Endothelial cell of umbilical vein (primary cell): ENCODE data around the gene SIGLEC15. TPM values are rescaled to one million over a fixed set of nuclear protein-coding genes. Genes with fewer than 3 reads are reported as not detected.

Experiments
- BruUV-seq: library from RNA; stranded (reverse); fragments of 400-500 nt; replicated peaks from 2 replicates; lab custom pipeline; 2021; lab: Mats Ljungman, UMichigan
- CTCF ChIA-PET: fragments of 300-600, 350-600 bp; sonication (Branson Sonifier 250); formaldehyde crosslinking; loops from one replicate; lab custom pipeline; 2021; ENCODE audit warnings: antibody characterized with exemption, inconsistent platforms; lab: Charles Lee
- POLR2A ChIA-PET: fragments of 300-600, 350-600 bp; sonication (Branson Sonifier 250); formaldehyde crosslinking; loops from one replicate; lab custom pipeline; 2021; ENCODE audit warnings: antibody characterized with exemption, inconsistent platforms; lab: Charles Lee
- DNase-seq: peaks from one replicate; pipeline ENCODE4 v3.0.0-alpha.2; 2011; ENCODE audit warnings: low read depth, low spot score
- FAIRE-seq: peaks from 2 replicates; lab custom pipeline; 2011; peaks lifted over from hg19 to GRCh38; lab: Jason Lieb, UNC
- H2AFZ ChIP-seq: 2 replicates; pipeline ENCODE4 v1.6.0; 2012; ENCODE audit warnings: low read depth, low read length, control low read depth, inconsistent platforms
- H3K27ac ChIP-seq: 2 replicates; pipeline ENCODE4 v1.5.1; 2011; ENCODE audit warnings: low read depth, mild to moderate bottlenecking, control low read depth, low read length, moderate library complexity; ENCODE audit not compliant: insufficient read depth
- H3K27me3 ChIP-seq, 2 experiments: 2 replicates each; pipeline versions ENCODE4 v1.6.0 to v1.6.1; 2011; ENCODE audit warnings: low read length in 2 of 2, mixed read lengths in 1 of 2; ENCODE audit not compliant: control insufficient read depth in 2 of 2, insufficient read depth in 2 of 2
- H3K36me3 ChIP-seq, 2 experiments: 2 replicates in 1 of 2; 3 replicates in 1 of 2; pipeline ENCODE4 v1.5.1; 2011; ENCODE audit warnings: low read length in 2 of 2, mild to moderate bottlenecking in 1 of 2, moderate library complexity in 1 of 2; ENCODE audit not compliant: control insufficient read depth in 2 of 2, insufficient read depth in 2 of 2; ENCODE audit errors: extremely low read depth in 1 of 2
- H3K4me1 ChIP-seq: 3 replicates; pipeline ENCODE4 v1.5.1; 2011; ENCODE audit warnings: mild to moderate bottlenecking, low read length; ENCODE audit not compliant: control insufficient read depth, insufficient read depth; ENCODE audit errors: extremely low read depth
- H3K4me2 ChIP-seq: 2 replicates; pipeline ENCODE4 v1.6.1; 2011; ENCODE audit warnings: low read length, control low read depth, mixed read lengths; ENCODE audit not compliant: insufficient read depth
- H3K4me3 ChIP-seq, 3 experiments: fragments of 200-600 bp in 1 of 3; sonication (generic), shearing (Covaris generic) in 1 of 3; replicated peaks in 1 of 3; 2 replicates each; pipeline ENCODE4 v1.5.1; 2011 to 2016; ENCODE audit warnings: control low read depth in 3 of 3, low read length in 3 of 3, mild to moderate bottlenecking in 2 of 3, inconsistent platforms in 1 of 3, low read depth in 1 of 3, moderate library complexity in 1 of 3; ENCODE audit not compliant: insufficient read depth in 1 of 3
- H3K79me2 ChIP-seq: 2 replicates; pipeline ENCODE4 v1.6.0; 2012; ENCODE audit warnings: low read length, inconsistent platforms; ENCODE audit not compliant: control insufficient read depth, insufficient read depth
- H3K9ac ChIP-seq: replicated peaks from 2 replicates; pipeline ENCODE3; 2011; ENCODE audit warnings: low read length, control low read depth; ENCODE audit not compliant: insufficient read depth; ENCODE audit errors: extremely low read depth
- H3K9me1 ChIP-seq: replicated peaks from 3 replicates; pipeline ENCODE4 v1.6.0; 2011; ENCODE audit warnings: mild to moderate bottlenecking, low read length; ENCODE audit not compliant: control insufficient read depth, insufficient read depth; ENCODE audit errors: extremely low read depth
- H3K9me3 ChIP-seq: replicated peaks from 2 replicates; pipeline ENCODE4 v1.5.1; 2012; ENCODE audit warnings: low read length, inconsistent platforms; ENCODE audit not compliant: control insufficient read depth, insufficient read depth
- H4K20me1 ChIP-seq: replicated peaks from 2 replicates; pipeline ENCODE3; 2011; ENCODE audit warnings: mild to moderate bottlenecking, low read length; ENCODE audit not compliant: control insufficient read depth, insufficient read depth; ENCODE audit errors: extremely low read depth
- CTCF ChIP-seq, 2 donors: IDR thresholded peaks; 1 replicate in 1 of 2; 2 replicates in 1 of 2; pipeline ENCODE4 v1.5.1; 2011; ENCODE audit warnings: low read length in 2 of 2, mild to moderate bottlenecking in 2 of 2, moderate library complexity in 2 of 2, control low read depth in 1 of 2, inconsistent platforms in 1 of 2, low read depth in 1 of 2; ENCODE audit not compliant: insufficient read depth in 1 of 2; ENCODE audit errors: extremely low read depth in 1 of 2
- EZH2 ChIP-seq: IDR thresholded peaks from 2 replicates; pipeline ENCODE4 v1.6.1; 2012; ENCODE audit warnings: borderline replicate concordance, low read depth, mild to moderate bottlenecking, moderate library complexity, low read length, inconsistent platforms; ENCODE audit not compliant: severe bottlenecking
- FOS ChIP-seq: IDR thresholded peaks from 2 replicates; pipeline ENCODE4 v1.6.1; 2011; ENCODE audit warnings: mild to moderate bottlenecking, low read length, moderate library complexity, borderline replicate concordance; ENCODE audit not compliant: insufficient read depth
- GATA2 ChIP-seq: IDR thresholded peaks from 2 replicates; pipeline ENCODE4 v1.7.0; 2011; ENCODE audit warnings: low read depth, mild to moderate bottlenecking, moderate library complexity, mixed read lengths, low read length; ENCODE audit not compliant: insufficient read length, insufficient read depth
- JUN ChIP-seq: IDR thresholded peaks from 2 replicates; pipeline ENCODE4 v1.6.1; 2011; ENCODE audit warnings: borderline replicate concordance, low read depth; ENCODE audit not compliant: insufficient read length, insufficient read depth
- MYC ChIP-seq: IDR thresholded peaks from one replicate; pipeline ENCODE4 v1.6.1; 2011; ENCODE audit warnings: mild to moderate bottlenecking, low read depth, low read length
- POLR2A ChIP-seq: IDR thresholded peaks from 2 replicates; pipeline ENCODE4 v1.6.1; 2012; ENCODE audit warnings: low read depth, mild to moderate bottlenecking, control low read depth, low read length
- POLR2AphosphoS5 ChIP-seq: IDR thresholded peaks from 2 replicates; pipeline ENCODE4 v1.6.1; 2012; ENCODE audit warnings: low read depth, mild to moderate bottlenecking, control low read depth, low read length, moderate library complexity; ENCODE audit not compliant: insufficient read depth
- dilution Hi-C: fragments of 300-500 bp; cut with MboI; formaldehyde crosslinking; loops from one replicate; pipeline ENCODE4 v1.15.0; 2019; ENCODE audit warnings: low sequenced_read_pairs; ENCODE audit not compliant: extremely low pct_ligation_motif_present
- intact Hi-C: fragments of 100-400 bp; cut with micrococcal nuclease; formaldehyde crosslinking; loops from one replicate; pipeline ENCODE4 v1.10.0; 2022
- polyA plus RNA-seq, 4 experiments: library from polyadenylated mRNA; depleted of rRNA in 3 of 4; stranded (reverse) in 3 of 4; unstranded in 1 of 4; fragments of >200 nt; gene quantifications; 2 replicates each; pipeline versions ENCODE4 v1.2.1 to v1.2.3, GENCODE V29; 2011 to 2012; ENCODE audit warnings: missing spikeins in 1 of 4
- total RNA-seq: library from RNA; stranded (reverse); gene quantifications from 2 replicates; pipeline ENCODE4 v1.2.3, GENCODE V29; 2021
- TF ChIP-seq, protein P1 (sequence below): IDR thresholded peaks from 2 replicates; pipeline ENCODE4 v1.6.1; 2011; ENCODE audit not compliant: insufficient read depth, insufficient read length

Gene SIGLEC15
- total and polyA plus RNA-seq, 2 donors (not counting 3 experiments of a cell fraction or from before 2014, with no cell fraction given) = not detected

GRCh38 chr18:45880876-45881558, 55.5 kb downstream of the SIGLEC15 start:
- H4K20me1 ChIP-seq = no peaks in the 10 kb centered on the region
- POLR2A ChIA-PET = no interaction called here
- no peak overlapping the region for H2AFZ ChIP-seq
- CTCF ChIA-PET = interaction anchor here (0.7 to 5.8 kb wide), 22 partner anchors 10 to 777 kb away, joined by 3 to 167 read pairs (median 8); partner anchors contain the start of gene SLC14A1
- intact Hi-C loops = loop anchor here (1.0 to 2.0 kb wide), 6 partner anchors 42 to 260 kb away; no protein-coding TSS in a partner anchor
- no peak for DNase-seq
- no peak overlapping the region for H3K9ac ChIP-seq
- no peak for FAIRE-seq
- no peak overlapping the region for H3K4me2 ChIP-seq
- H3K79me2 ChIP-seq = no peaks in the 10 kb centered on the region
- no peaks in the 10 kb centered on the region for H3K9me3 ChIP-seq
- H3K36me3 ChIP-seq = peaks cover 7% of the 10 kb centered on the region in 2 experiments
- no peaks in the 10 kb centered on the region for H3K9me1 ChIP-seq
- no peaks in the 10 kb centered on the region for H3K27me3 ChIP-seq
- dilution Hi-C loops = no loop called here
- BruUV-seq = no TSS peak
- no peak overlapping the region for H3K4me3 ChIP-seq
- H3K4me1 ChIP-seq = no peaks in the 10 kb centered on the region
- TF ChIP-seq FOS = no peak
- no peak for TF ChIP-seq MYC
- no peak for TF ChIP-seq GATA2
- H3K27ac ChIP-seq = no peak overlapping the region

DNA sequence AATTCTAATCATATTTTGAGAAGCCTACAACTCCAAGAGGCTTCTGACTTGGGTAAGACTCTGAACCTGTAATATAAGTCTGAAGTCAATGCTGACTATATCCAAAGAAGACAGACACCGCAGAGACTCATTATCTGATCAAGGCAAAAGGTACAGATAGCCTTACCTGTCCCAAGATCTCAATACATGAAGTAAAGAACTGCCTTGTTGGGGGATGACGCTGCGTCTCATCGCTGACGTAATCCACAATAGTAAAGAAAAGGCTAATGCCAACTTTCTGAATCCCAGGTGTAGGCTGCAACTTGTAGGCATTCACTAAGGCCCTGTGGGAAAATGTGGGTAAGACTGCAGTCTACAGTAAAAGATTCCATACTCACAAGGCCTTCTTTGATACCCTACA, 62.1 kb downstream of the SIGLEC15 start:
- TF ChIP-seq CTCF (IDR thresholded peaks at IDR 0.05; ENCODE audit: extremely low read depth in 1 of 2, insufficient read depth in 1 of 2, low read depth in 1 of 2, low read length in 2 of 2) (no peak), POLR2AphosphoS5 (no peak), JUN (no peak), POLR2A (no peak), EZH2 (no peak), GATA2 (no peak), FOS (no peak), MYC (no peak)
- TF ChIP-seq, protein P1, sequence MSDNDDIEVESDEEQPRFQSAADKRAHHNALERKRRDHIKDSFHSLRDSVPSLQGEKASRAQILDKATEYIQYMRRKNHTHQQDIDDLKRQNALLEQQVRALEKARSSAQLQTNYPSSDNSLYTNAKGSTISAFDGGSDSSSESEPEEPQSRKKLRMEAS = no peak
- Histone ChIP-seq H4K20me1 (no peaks in the 10 kb centered on the region), H3K36me3 (peaks cover 4 to 8% of the 10 kb centered on the region in 2 experiments), H3K27ac (no peak overlapping the region), H3K79me2 (no peaks in the 10 kb centered on the region), H3K4me3 (no peak overlapping the region), H3K9me1 (no peaks in the 10 kb centered on the region), H3K4me1 (peaks cover 4% of the 10 kb centered on the region), H3K9me3 (no peaks in the 10 kb centered on the region), H3K9ac (no peak overlapping the region), H3K4me2 (no peak overlapping the region), H2AFZ (no peak overlapping the region), H3K27me3 (no peaks in the 10 kb centered on the region)
- ChIA-PET CTCF (interaction anchor here (1.7 kb wide), 1 partner anchor 8 kb away, joined by 6 read pairs; no protein-coding TSS in a partner anchor), POLR2A (no interaction called here)
- intact Hi-C loops (no loop called here), dilution Hi-C loops (no loop called here)
- DNase-seq (no peak), FAIRE-seq (no peak)
- no TSS peak for BruUV-seq
